ENCODE measurements around the gene STUM. TPM values are rescaled to one million over a fixed set of nuclear protein-coding genes. Genes with fewer than 3 reads are reported as not detected.

Gene STUM
- total RNA-seq, 1 experiment from 2014 or later, result 0.37 TPM

- Mint-ChIP-seq H3K9me3 (ENCODE audit: unreplicated experiment) (no peaks in the 10 kb centered on the region), H3K27ac (ENCODE audit: low read depth, unreplicated experiment) (no peak overlapping the region), H3K36me3 (ENCODE audit: insufficient read depth, unreplicated experiment) (no peaks in the 10 kb centered on the region), H3K27me3 (ENCODE audit: insufficient read depth, unreplicated experiment) (peaks cover 7% of the 10 kb centered on the region), H3K4me3 (ENCODE audit: unreplicated experiment) (no peak overlapping the region), H3K4me1 (ENCODE audit: insufficient read depth, unreplicated experiment) (no peaks in the 10 kb centered on the region)
- no peak for TF ChIP-seq CTCF (IDR thresholded peaks at IDR 0.05; ENCODE audit: unreplicated experiment)
- ChIA-PET POLR2A (interaction anchor here (0.5 to 1.0 kb wide), 3 partner anchors 9 to 269 kb away, joined by 3 to 4 read pairs (median 3); no protein-coding TSS in a partner anchor), CTCF (interaction anchor here (0.5 to 2.1 kb wide), 7 partner anchors 30 to 1151 kb away, joined by 3 to 6 read pairs (median 4); partner anchors contain the start of gene PARP1)
- BruUV-seq (replicated peaks), result no TSS peak
- intact Hi-C loops (cut with micrococcal nuclease), result no loop called here
- DNase-seq (ENCODE audit: unreplicated experiment), result no peak
Observed at GRCh38 chr1:226576601-226577000, 28.0 kb downstream of the STUM start.

GRCh38 chr1:226577401-226578180, 29.0 kb downstream of the STUM start:
- H3K4me3 Mint-ChIP-seq (ENCODE audit: unreplicated experiment), result no peak overlapping the region
- intact Hi-C loops (cut with micrococcal nuclease), result no loop called here
- no TSS peak for BruUV-seq (replicated peaks)
- no peaks in the 10 kb centered on the region for H3K4me1 Mint-ChIP-seq (ENCODE audit: insufficient read depth, unreplicated experiment)
- no peaks in the 10 kb centered on the region for H3K9me3 Mint-ChIP-seq (ENCODE audit: unreplicated experiment)
- H3K27me3 Mint-ChIP-seq (ENCODE audit: insufficient read depth, unreplicated experiment), result no peaks in the 10 kb centered on the region
- DNase-seq (ENCODE audit: unreplicated experiment), result no peak
- ChIA-PET POLR2A (interaction anchor here (0.5 to 0.6 kb wide), 2 partner anchors 8 to 268 kb away, joined by 3 to 4 read pairs; no protein-coding TSS in a partner anchor), CTCF (interaction anchor here (0.8 to 2.1 kb wide), 3 partner anchors 31 to 153 kb away, joined by 5 to 6 read pairs (median 5); no protein-coding TSS in a partner anchor)
- no peak for TF ChIP-seq CTCF (IDR thresholded peaks at IDR 0.05; ENCODE audit: unreplicated experiment)
- no peak overlapping the region for H3K27ac Mint-ChIP-seq (ENCODE audit: low read depth, unreplicated experiment)
- no peaks in the 10 kb centered on the region for H3K36me3 Mint-ChIP-seq (ENCODE audit: insufficient read depth, unreplicated experiment)

GRCh38 chr1:226578946-226579578, 30.5 kb downstream of the STUM start:
- ChIA-PET CTCF (interaction anchor here (0.7 to 0.8 kb wide), 2 partner anchors 10 to 104 kb away, joined by 3 read pairs; no protein-coding TSS in a partner anchor), POLR2A (interaction anchor here (0.7 to 1.3 kb wide), 2 partner anchors 24 to 1139 kb away, joined by 3 to 4 read pairs; no protein-coding TSS in a partner anchor)
- intact Hi-C loops (cut with micrococcal nuclease), result no loop called here
- Mint-ChIP-seq H3K36me3 (ENCODE audit: insufficient read depth, unreplicated experiment) (no peaks in the 10 kb centered on the region), H3K27ac (ENCODE audit: low read depth, unreplicated experiment) (no peak overlapping the region), H3K9me3 (ENCODE audit: unreplicated experiment) (no peaks in the 10 kb centered on the region), H3K4me3 (ENCODE audit: unreplicated experiment) (no peak overlapping the region), H3K27me3 (ENCODE audit: insufficient read depth, unreplicated experiment) (no peaks in the 10 kb centered on the region), H3K4me1 (ENCODE audit: insufficient read depth, unreplicated experiment) (no peaks in the 10 kb centered on the region)
- TF ChIP-seq CTCF (IDR thresholded peaks at IDR 0.05; ENCODE audit: unreplicated experiment), result no peak
- BruUV-seq (replicated peaks), result no TSS peak
- no peak for DNase-seq (ENCODE audit: unreplicated experiment)

- ChIA-PET POLR2A (interaction anchor here (0.7 kb wide), 1 partner anchor 1729 kb away, joined by 4 read pairs; no protein-coding TSS in a partner anchor), CTCF (interaction anchor here (1.0 kb wide), 1 partner anchor 32 kb away, joined by 4 read pairs; no protein-coding TSS in a partner anchor)
- Mint-ChIP-seq H3K4me1 (ENCODE audit: insufficient read depth, unreplicated experiment) (no peaks in the 10 kb centered on the region), H3K27me3 (ENCODE audit: insufficient read depth, unreplicated experiment) (no peaks in the 10 kb centered on the region), H3K4me3 (ENCODE audit: unreplicated experiment) (no peak overlapping the region), H3K36me3 (ENCODE audit: insufficient read depth, unreplicated experiment) (no peaks in the 10 kb centered on the region), H3K27ac (ENCODE audit: low read depth, unreplicated experiment) (no peak overlapping the region), H3K9me3 (ENCODE audit: unreplicated experiment) (no peaks in the 10 kb centered on the region)
- intact Hi-C loops (cut with micrococcal nuclease), result no loop called here
- TF ChIP-seq CTCF (IDR thresholded peaks at IDR 0.05; ENCODE audit: unreplicated experiment), result no peak
- no peak for DNase-seq (ENCODE audit: unreplicated experiment)
- no TSS peak for BruUV-seq (replicated peaks)
Observed at GRCh38 chr1:226579781-226580323, 31.3 kb downstream of the STUM start.
